GM18858 (cell line): ENCODE results near the gene ADD3.

Experiments
- ATAC-seq: cut with Tn5 transposase; IDR thresholded peaks from one replicate; pipeline ENCODE4 v1.9.1; 2021; ENCODE audit not compliant: unreplicated experiment

ADD3 gene

DNA sequence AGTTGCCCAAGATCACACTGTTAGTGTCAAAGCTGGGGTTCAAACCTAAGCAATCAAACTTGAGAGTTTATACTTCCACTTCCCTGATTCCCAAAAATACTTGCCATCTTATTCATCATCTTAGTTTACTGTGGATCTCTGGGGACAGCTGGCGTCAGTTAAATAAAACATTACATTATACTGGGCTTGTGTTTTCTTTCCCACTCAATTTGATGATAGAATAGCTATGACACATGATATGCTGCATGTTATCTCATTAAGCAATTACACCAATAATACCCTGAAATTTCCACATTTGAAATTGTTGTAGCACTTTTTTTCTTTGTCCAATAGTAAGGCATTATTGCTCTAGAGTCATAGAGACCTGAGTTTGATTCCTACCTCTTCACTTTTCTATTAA is 136.7 kb downstream of the ADD3 start:
- ATAC-seq: no peak

DNA sequence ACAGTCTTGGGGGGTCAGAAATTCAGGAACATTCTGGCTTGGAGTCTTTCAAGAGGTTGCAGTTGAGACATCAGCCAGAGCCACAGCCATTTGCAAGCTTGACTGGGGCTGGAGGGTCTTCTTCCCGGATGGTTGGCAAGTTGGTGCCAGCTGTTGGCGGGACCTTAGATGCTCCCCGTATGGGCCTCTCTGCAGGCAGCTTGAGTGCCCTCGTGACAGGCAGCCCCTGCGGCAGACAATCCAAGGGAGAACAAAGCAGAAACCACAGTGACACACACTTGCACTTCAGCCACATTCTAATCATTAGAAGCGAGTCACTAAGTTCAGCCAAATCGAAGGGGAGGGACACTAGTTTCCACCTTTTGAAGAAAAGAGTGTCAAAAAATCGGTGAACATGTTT is 140.2 kb downstream of the ADD3 start:
- ATAC-seq: no peak

DNA sequence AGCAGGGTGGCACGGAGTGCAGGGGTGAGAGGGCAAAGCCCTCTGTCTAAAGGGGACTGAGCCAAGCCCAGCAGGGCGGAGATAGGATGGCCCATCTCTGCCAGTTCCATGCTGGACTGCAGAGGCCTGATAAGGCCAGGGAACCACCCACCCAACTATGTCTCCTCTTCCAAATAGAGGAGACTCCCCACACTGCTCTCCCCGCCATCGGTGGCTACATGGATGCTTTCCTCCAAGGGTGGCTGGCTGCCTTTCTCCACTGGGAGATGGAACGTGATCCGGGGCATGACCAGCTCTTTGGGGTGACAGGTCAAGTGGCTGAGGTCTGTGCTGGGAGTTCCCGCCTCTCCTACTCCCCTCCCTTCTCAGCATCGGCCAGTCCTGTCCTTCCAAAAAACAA is 141.5 kb downstream of the ADD3 start:
- no peak for ATAC-seq

DNA sequence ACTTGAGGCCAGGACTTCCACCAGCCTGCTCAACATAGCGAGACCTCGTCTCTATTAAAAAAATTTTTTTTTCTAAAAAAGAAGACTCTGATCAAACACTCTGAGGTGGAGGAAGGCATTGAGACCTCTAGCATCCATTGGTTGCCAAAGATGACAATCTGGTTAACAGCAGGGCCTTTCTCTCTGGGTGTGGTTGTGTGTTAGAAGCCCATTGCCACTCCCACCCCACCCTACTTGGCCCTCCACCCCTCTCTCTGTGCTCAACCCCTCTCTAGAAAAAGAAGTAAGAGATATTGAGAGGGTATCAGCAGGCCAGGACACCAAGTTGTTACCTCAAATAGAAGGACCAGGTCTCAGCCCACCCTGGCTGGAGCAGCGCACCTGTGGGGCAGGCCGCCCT is 142.3 kb downstream of the ADD3 start:
- no peak for ATAC-seq

DNA sequence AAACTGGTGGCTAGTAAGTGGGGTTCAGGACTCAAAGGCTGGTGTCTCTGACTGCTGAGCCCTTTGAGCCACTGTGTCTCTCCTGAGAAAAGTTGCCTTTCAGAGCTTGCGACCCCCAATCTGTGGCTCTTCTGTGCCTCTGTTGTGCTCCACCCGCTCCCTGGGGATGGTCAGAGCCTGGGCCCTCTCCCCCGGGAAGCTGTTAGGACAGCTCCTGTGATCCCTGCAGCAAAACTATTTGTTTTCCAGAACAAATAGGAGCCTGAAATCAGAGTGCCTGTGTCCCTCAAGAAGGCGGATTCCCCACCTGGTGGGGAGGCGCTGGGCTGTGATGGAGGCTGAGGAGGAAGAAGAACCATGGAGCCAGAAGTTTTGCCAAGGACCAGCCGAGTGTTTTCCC is 143.2 kb downstream of the ADD3 start:
- no peak for ATAC-seq

DNA sequence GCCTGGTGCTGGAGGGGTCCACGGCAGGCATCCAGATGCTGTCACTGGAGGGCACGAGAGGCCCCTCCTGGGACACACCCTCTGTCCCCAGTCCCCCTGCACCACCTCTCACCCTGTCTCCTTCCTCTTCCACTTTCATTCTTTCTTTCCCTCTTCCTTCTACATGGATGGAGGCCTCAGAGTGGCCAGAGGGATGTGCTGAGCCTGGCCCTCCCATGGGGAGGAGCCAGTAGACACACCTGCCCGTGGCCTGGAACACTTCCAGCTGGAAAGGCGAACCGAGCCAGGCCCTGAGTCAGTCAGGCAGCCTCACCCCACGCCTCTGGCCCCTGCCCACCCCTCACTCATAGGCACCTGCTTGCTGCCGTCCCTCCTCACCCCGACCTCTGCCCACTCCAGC is 143.7 kb downstream of the ADD3 start:
- ATAC-seq: no peak

DNA sequence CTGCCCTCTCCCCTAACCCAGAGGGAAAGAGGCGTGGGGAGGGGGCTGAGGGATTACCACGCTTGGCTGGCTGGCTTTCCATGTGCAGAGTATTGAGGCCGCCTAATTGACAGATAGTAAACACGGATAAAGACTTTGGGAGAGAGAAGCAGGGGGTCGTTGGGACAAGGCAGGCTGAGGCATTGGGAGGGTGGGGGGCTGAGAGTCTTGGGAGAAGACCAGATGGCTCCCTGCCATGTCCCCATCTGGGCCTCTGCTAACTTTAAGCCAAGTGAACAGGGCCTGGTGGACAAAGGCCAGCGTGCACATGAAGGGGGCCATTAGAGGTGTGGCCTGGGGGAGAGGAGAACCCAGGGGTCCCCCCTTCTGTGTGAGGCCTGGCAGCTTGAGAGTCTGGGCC is 144.2 kb downstream of the ADD3 start:
- ATAC-seq: no peak

DNA sequence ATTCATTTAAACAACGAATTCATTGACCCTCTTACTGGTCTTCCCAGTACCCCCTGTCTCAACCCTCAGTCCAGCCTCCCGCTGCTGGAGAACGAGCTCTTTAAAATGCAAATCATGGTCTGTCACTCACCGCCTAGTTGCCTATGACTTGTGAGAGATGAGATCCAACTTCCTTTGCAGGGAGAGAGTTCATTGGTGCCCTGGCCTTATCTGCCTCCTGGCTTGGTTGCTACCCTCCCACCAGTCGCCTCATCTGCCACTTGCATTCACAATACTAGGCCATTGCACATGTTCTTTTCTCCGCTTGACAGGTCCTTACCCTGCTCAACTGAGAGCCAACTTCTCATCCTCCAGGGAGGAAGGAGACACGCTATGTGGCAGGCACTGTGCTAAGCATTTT is 145.6 kb downstream of the ADD3 start:
- no peak for ATAC-seq

DNA sequence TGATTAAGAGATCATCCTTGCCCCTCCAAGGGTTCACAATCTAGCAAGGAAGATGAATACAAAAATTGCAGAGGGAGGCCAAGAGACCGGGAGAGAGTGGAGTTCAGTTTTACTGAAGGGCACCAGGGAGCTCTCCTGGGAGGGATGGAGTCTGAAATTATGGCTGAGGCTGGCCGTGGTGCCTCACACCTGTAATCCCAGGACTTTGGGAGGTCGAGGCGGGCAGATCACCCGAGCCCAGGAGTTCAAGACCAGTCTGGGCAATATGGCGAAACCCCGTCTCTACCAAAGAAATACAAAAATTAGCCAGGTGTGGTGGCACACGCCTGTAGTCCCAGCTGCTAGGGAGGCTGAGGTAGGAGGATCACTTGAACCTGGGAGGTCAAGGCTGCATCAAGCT is 148.3 kb downstream of the ADD3 start:
- ATAC-seq: no peak

DNA sequence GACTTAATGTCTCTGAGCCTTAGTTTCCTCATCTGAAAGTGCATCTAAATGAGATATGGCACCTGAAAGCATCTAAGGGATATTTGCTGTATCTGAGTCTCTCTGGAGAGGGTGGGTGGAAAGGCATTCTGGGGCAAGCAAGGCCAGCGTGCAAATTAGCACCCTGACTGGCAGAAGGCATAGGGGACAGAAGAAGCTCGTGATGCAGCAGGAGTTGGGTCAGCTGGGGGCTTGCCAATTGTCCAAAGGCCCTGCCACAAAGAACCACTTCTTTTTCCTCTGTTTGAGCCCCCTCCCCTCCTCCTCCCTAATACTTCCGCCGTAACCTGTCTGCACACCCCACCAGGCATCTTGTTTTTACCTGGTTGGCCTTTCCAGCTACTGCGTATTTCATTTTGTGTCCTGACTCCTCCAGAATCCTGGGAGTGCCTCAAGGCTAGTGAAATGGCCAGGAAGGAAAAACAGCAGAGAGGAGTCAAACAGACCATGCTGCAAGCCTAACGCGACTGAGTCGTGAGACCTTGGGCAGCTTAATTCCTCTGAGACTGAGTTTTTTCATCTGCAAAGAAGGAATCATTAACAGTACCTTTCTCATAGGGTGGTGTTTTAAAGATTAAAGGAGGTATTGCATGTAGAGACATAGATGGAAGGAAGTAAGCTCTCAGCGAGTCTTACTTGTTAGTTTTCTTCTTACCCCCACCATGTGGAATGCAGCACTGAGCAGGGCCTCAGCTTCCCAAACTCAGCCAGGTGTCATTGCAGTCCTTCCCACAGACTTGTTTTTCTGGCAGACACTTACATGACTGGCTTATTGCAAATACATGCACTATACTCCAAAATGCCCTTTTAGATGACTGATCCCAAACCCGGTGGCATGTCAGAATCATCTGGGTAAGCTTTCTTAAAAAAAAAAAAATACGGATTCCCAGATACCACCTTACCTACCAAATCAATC is 150.5 kb downstream of the ADD3 start:
- no peak for ATAC-seq

DNA sequence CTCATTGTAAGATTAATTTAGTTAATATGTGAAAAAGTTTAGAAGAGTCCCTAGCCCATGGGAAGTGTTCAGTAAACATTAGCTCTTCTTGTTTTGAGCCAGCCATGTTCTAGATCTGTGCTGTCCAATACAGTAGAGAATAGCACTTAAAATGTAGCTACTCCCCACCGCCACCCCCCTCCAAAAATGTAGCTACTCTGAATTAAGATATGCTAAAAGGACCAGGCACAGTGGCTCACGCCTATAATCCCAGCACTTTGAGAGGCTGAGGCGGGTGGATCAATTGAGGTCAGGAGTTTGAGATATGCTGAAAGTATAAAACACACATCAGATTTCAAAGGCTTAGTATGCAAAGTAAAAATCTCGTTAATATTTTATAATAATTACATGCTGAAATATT is 152.3 kb downstream of the ADD3 start:
- no peak for ATAC-seq

DNA sequence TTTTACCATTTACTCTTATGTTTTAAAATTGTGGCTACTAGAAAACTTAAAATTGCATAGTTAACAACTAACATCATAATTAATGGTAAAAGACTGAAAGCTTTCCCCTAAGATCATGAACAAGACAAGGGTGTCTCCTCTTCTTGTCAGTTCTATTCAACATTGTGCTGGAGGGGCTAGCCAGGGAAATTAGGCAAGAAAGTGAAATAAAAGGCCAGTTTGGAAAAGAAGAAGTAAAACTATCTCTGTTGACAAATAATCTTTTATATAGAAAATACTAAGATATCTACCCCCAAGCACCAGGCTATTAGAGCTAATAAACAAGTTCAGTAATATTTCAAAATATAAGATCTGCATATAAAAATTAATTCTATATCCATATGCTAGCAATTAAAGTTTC is 152.7 kb downstream of the ADD3 start:
- ATAC-seq: no peak

DNA sequence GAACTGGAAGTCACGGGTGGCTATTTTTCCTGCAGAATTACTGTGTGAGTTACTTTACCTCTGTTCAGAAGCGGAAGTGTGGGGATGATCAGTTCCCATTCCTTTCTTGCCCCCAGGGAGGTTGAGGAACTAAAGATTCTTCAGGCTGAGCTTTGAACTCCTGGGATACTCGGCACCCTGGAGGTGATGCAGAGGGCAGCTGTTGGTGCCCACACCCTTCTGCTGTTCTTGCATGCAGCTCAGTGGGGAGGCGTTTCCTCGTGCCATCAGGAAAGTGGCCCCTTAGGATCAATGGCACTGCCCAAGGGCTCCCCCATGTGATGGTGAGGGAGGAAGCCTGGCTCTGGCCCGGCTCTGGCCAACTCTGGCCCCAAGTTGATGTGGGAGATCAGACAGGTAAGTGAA is 155.0 kb downstream of the ADD3 start:
- no peak for ATAC-seq

DNA sequence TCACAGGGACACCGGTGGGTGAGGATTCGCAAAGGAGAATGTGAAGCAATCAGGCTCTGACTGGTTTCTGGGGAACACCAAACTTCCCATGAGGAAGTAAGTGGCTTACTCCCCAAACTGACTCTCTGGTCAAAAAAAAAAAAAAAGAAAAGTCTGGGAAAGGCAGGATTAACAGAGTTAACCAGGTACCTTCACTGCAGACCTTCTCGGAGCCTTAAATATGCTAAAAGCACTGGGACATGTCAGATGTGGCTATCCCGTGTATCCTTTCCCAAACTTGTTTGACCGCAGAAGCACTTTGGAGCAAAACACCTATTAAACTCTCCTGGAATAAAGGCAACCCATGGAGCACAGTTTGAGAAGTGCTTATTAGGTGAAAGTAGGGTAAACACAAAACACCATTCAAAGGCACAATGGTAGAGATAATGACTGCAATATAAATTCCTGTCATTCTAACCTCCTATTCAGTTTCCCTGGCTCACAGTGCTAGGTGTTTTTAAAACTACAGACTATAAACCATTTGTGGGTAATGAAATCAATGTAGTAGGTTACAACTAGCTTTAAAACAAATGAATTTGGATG is 155.5 kb downstream of the ADD3 start:
- ATAC-seq: no peak

DNA sequence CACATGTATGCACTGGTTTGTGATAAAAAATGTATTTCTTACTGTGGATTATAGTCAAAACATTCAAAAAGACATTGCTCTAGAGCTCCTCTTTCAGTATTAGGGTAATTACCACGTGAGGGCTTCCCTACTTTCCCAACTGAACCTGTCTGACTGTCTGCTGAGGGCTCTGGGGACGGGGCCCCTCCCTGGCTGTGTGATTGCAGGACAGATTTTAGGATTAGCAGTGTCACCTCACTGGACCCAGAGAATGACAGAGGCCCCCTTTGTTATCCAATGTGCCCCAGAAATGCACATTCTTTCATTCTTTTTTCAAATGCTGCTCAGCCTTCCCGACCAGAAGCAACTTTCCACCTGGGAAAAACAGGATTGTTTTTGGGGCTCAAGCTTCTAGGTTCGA is 156.1 kb downstream of the ADD3 start:
- no peak for ATAC-seq

DNA sequence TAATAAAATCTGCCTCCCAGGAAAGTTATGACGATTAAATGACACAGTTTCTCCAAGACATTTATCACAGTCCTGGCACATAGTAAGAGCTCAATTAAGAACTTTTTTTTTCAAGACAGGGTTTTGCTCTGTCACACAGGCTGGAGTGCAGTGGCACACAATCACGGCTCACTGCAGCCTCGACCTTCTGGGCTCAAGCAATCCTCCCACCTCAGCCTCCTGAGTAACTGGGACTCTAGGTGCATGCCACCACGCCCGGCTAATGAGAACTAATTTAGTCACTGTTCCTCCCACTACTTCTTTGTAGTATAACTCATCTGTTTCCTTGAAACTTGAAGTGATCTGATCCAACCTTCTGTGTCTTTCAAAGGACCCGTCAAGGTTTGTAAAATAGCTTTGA is 157.5 kb downstream of the ADD3 start:
- ATAC-seq: no peak

DNA sequence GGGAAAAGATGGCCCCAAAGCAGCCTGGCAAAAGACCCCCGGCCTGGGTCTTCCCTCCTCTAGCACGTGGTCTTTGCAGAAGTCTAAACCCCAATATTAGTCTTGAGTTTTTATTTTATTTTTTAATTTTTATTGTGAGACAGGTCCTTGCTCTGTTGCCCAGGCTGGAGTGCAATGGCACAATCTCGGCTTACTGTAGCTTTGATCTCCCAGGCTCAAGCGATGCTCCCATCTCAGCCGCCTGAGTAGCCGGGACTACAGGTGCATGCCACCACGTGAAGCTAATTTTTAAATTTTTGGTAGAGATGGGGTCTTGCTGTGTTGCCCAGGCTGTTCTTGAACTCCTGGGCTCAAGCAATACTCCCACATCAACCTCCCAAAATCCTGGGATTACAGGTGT is 159.4 kb downstream of the ADD3 start:
- ATAC-seq: no peak

DNA sequence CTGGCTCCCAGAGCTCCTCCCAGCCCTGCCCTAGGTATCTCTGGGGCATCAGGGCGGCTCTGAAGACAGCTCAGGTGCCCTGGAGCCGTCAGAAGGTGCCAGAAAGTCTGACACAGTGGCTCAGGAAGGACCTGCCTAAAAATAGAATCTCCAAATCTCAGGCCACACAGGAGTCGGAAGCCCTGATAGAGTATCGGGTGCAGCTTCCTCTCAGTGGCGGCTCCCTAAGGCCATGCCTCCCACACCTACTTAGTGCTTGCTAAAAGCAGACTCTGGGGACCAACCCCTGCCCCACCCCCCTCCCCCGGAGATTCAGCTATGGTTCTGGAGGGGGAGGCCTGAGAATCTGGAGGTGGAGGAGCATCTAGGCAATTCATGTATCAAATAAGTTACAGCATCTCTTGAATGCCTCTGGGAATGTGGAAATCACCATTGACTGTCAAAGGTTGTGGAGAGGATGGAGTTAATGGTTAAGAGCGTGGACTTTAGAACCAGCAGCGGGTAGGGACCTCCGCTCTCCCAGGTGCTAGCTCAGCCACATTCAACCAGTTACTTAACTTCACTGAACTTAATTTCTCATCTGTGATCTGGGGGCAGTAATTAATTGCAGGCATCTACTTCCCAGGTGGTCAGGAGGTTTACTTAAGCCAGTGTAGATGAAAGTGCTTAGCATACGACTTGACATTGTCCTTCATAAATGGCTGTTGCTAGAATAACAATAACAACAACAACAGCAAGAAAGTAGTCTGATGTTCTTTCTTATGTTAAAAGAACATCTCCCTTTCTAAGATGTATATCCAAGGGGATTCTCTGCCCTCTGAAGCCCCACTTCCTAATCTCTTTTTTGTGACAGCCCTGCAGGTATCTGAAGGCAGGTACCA is 161.1 kb downstream of the ADD3 start:
- no peak for ATAC-seq

DNA sequence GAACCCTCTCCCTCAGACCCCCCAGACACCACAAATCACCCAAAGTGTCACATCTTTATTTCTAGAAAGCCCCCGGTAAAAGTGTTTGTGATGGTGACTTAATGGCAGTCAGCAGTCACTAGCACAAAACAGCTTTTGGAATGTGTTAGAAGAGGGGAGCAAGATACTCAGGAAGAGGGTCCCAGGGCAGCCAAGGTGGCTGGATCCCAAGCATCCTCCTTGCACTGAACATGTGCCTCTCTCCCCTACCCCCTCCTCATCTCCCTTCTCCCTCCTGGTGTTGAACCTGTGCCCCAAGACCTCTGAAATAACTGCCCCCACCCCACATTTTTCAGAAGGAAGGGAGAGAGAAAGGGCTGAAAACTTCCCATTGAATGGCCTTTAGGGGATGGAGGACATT is 161.8 kb downstream of the ADD3 start:
- ATAC-seq: no peak

DNA sequence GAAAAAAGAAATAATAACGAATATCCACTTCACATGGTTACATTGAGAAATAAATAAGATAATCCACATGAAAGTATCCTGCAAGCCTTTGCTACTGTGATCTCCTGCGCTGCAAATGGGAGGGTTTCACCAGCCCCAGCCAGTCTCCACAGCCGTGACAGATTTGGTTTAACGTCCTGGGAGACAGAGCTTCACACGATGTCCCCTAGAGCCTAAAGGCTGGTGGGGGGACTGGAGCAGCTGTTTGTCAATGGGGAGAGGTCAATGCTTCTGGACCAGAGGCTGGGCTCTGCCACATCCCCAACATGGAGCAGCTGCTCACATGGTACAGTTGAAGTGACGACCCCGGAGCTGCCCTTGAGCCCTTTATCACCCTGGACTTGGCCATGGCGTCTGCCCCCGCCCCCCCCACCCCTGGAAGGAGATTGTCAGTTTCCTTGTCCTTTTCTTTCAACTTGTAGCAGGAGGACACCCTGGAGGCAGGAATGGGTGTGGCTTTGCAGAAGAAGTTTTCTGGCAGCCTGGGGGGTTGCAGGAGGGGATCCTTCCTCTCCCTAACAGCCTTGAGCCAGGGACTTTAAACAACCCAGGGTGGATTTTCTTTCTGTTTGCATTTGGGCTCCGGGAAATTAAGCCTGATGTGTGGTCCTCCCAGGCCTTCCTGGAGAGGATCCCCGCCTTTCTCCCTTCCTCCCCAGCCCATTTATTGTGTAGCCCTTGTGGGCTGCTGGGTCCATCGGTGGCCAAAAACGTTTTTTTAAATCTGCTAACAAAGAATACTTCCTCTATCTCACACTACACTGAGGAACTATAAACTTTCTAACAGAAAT is 162.6 kb downstream of the ADD3 start:
- ATAC-seq: no peak

DNA sequence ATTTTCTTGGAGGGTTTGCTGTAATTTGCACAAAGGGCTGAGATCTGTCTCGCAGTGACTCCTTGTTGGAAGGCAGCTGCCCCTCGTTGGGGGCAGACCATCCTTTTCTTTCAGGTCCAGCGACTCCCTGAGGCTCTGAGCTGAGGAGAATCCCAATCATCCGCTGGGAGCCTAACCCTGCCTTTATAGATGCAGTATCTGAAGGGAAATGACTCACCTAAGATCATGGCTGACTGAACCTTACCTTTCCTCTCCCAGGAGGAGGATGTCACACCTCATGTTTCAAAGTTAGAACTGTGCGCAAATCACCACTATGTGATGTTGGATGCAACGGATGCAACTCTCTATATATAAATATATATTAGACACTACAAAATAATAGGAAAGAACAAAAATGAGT is 163.2 kb downstream of the ADD3 start:
- no peak for ATAC-seq
